ENCODE results near the gene PAXX.

GRCh38 chr9:137001857-137002645 is 9.8 kb downstream of the PAXX start:
- TF ChIP-seq SPI1 (IDR thresholded peaks at IDR 0.05; ENCODE audit: low read depth, low read length): no peak
- TF ChIP-seq POLR2A (IDR thresholded peaks at IDR 0.05; ENCODE audit: low read depth, low read length): no peak

Data from GM12891 (cell line).